GM06990 (cell line): ENCODE measurements around the gene TNFRSF4.

Experiments used
- DNase-seq: peaks from one replicate; pipeline ENCODE4 v3.0.0-alpha.2; 2011; ENCODE audit not compliant: insufficient read length; ENCODE audit errors: extremely low read depth
- H3K27me3 ChIP-seq: replicated peaks from 2 replicates; pipeline ENCODE4 v1.6.0; 2011; ENCODE audit warnings: low read length; ENCODE audit not compliant: control insufficient read depth, insufficient read depth
- H3K36me3 ChIP-seq: 2 replicates; pipeline ENCODE4 v1.5.1; 2011; ENCODE audit warnings: low read length; ENCODE audit not compliant: control insufficient read depth, insufficient read depth
- H3K4me3 ChIP-seq: replicated peaks from 2 replicates; pipeline ENCODE4 v1.5.1; 2011; ENCODE audit warnings: low read depth, mild to moderate bottlenecking, control low read depth, low read length
- CTCF ChIP-seq: IDR thresholded peaks from 2 replicates; pipeline ENCODE4 v1.5.1; 2011; ENCODE audit warnings: low read length, control low read depth, mild to moderate bottlenecking, inconsistent platforms; ENCODE audit not compliant: insufficient read depth, poor library complexity, severe bottlenecking

Gene TNFRSF4

DNA sequence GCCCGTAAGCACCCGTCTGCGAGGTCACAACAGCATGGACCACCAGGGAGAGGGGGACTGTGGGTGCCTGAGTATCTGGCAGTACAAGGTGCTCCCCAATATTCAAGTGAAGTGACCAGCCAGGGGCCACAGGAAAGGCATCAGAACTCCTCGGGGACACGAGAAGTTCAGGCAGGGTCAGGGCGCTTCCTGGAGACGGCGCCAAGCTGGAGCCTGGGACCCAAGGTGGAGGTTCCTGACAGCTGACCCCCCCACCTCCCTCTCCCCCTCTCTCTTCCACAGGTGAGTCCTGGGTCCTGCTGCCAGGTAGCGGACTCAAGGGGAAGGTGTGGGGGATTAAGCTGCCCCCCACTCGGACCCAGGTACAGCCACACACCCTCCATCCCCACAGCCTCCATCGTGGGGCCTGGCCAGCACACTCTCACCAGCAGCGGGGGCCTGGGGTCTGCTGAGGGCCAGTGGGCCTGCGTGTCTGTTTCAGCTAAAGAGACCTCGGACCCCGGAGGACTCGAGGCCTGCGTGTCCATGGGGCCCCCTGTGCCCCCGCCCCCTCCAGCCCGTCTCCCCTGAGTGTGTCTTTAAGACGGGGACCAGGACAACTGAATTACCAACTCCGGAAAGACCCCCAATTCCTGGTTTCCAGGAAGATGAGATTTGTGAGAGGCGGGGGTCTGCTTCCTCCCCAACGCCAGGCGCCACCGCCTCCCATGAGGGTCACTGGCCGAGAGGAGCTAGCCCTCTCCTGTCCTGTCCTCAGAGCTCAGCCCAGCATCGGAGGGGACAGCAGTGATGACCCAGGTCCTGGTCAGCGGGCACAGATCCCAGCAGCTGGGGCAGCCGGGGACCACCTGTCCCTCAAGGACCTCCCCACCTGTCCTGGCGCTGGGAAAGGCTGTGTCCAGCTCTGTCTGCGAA, 13.7 kb downstream of the TNFRSF4 start:
- Histone ChIP-seq H3K36me3 (no peaks in the 10 kb centered on the region), H3K4me3 (no peak overlapping the region; the same call in 1 of the 2 replicates)

GRCh38 chr1:1199141-1199960, 14.6 kb downstream of the TNFRSF4 start:
- no peak overlapping the region for H3K4me3 ChIP-seq
- peak; percentile 13 for DNase-seq
- no peaks in the 10 kb centered on the region for H3K27me3 ChIP-seq
- no peak for TF ChIP-seq CTCF
- H3K36me3 ChIP-seq, result no peaks in the 10 kb centered on the region

More for the DNA sequence above, 13.7 kb downstream of the TNFRSF4 start:
- no peak for TF ChIP-seq CTCF
- peak; percentile 8 for DNase-seq
- H3K27me3 ChIP-seq, result no peaks in the 10 kb centered on the region

GRCh38 chr1:1198423-1199140, 15.4 kb downstream of the TNFRSF4 start:
- TF ChIP-seq CTCF, result no peak
- DNase-seq, result no peak
- H3K4me3 ChIP-seq, result no peak overlapping the region
- no peaks in the 10 kb centered on the region for H3K27me3 ChIP-seq
- H3K36me3 ChIP-seq, result no peaks in the 10 kb centered on the region

DNA sequence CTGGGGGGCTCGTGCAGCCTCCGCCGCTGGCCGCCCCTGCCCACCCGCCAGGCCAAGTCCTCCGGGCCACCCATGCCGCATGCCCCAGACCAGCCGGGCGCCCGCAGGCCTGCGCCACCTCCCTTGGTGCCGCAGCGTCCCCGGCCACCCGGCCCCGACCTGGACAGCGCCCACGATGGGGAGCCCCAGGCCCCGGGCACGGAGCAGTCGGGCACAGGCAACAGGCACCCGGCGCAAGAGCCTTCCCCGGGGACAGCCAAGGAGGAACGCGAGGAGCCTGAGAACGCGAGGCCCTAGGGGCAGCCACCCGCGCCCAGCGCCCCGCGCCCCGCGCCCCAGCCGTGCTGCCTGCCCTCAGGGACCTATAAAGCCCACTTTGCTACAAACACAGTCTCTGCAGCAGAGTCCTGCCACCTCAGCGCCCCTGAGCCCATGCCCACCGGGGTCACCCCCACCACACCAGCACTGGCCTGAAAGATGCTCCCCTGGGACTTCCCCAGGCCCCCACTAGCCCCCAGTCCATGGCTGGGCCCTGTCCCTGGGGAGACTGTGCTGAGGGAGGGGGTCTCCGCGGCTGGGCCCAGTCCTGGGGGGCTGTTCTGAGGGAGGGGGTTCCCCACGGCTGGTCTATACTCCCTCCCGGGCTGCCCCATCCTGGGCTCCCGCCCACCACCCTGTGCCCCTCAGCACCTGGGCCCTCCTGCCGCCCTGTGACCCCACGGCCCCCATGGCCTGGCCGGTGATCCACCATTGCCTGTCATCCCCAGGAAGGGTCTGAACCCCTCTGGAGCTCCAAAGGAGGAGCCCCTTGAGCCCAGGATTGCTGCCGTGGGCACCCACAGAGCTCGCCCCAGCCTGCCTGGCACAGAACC, 16.2 kb downstream of the TNFRSF4 start:
- DNase-seq, result peak; percentile 3
- H3K4me3 ChIP-seq, result no peak overlapping the region

More for the DNA sequence above, 16.2 kb downstream of the TNFRSF4 start:
- Histone ChIP-seq H3K36me3 (no peaks in the 10 kb centered on the region), H3K27me3 (no peaks in the 10 kb centered on the region)
- TF ChIP-seq CTCF, result no peak
